SK-N-SH treated with all-trans-retinoic acid at 6 μM for 48 hours (cell line): ENCODE results near the gene ARID3A.

ENCODE experiments used
- ATAC-seq: fragments of 200-7000 bp; cut with Tn5 transposase; 3 replicates; pipeline ENCODE4 v1.9.1; 2020; ENCODE audit warnings: mild to moderate bottlenecking, moderate library complexity
- ARNTL ChIP-seq: fragments of 450-650 bp; formaldehyde crosslinking; IDR thresholded peaks from 2 replicates; pipeline ENCODE4 v1.5.0; 2020; ENCODE audit warnings: low read depth, mild to moderate bottlenecking, moderate library complexity, borderline replicate concordance
- BACH2 ChIP-seq: fragments of 250-450 bp; sonication (Bioruptor Pico); IDR thresholded peaks from 2 replicates; pipeline ENCODE4 v1.9.0; 2021; ENCODE audit warnings: mild to moderate bottlenecking, borderline replicate concordance
- CSDC2 ChIP-seq: fragments of 250-450 bp; sonication (Bioruptor Pico); IDR thresholded peaks from 2 replicates; pipeline ENCODE4 v1.5.0; 2020; ENCODE audit warnings: mild to moderate bottlenecking, moderate library complexity
- ESRRG ChIP-seq: fragments of 250-450 bp; sonication (Bioruptor Pico); IDR thresholded peaks from 2 replicates; pipeline ENCODE4 v1.6.1; 2021; ENCODE audit warnings: mild to moderate bottlenecking
- GLIS3 ChIP-seq: fragments of 250-450 bp; sonication (Bioruptor Pico); IDR thresholded peaks from 2 replicates; pipeline ENCODE4 v1.5.0; 2020; ENCODE audit warnings: mild to moderate bottlenecking, moderate library complexity
- ISL1 ChIP-seq: fragments of 250-450 bp; sonication (Bioruptor Pico); IDR thresholded peaks from 2 replicates; pipeline ENCODE4 v2.1.2; 2022; ENCODE audit warnings: mild to moderate bottlenecking, moderate library complexity
- OSR1 ChIP-seq: fragments of 250-450 bp; sonication (Bioruptor Pico); IDR thresholded peaks from 2 replicates; pipeline ENCODE4 v1.8.0; 2022; ENCODE audit warnings: moderate library complexity, mild to moderate bottlenecking, inconsistent platforms
- PPARA ChIP-seq: fragments of 250-450 bp; sonication (Bioruptor Pico); IDR thresholded peaks from 2 replicates; pipeline ENCODE4 v1.5.0; 2020; ENCODE audit warnings: mild to moderate bottlenecking, borderline replicate concordance
- RARB ChIP-seq: fragments of 250-450 bp; sonication (Bioruptor Pico); IDR thresholded peaks from 2 replicates; pipeline ENCODE4 v1.8.0; 2021; ENCODE audit warnings: mild to moderate bottlenecking, moderate library complexity
- SNAI2 ChIP-seq: fragments of 250-450 bp; sonication (Bioruptor Pico); IDR thresholded peaks from 2 replicates; pipeline ENCODE4 v1.5.0; 2020; ENCODE audit warnings: mild to moderate bottlenecking, moderate library complexity
- TCF4 ChIP-seq: fragments of 250-450 bp; sonication (Bioruptor Pico); IDR thresholded peaks from 2 replicates; pipeline ENCODE4 v1.8.0; 2021; ENCODE audit warnings: mild to moderate bottlenecking, moderate library complexity, borderline replicate concordance
- ZC3H10 ChIP-seq: fragments of 250-450 bp; sonication (Bioruptor Pico); IDR thresholded peaks from 2 replicates; pipeline ENCODE4 v1.5.1; 2021; ENCODE audit warnings: mild to moderate bottlenecking, moderate library complexity
- ZFP3 ChIP-seq: fragments of 250-450 bp; sonication (Bioruptor Pico); IDR thresholded peaks from 2 replicates; pipeline ENCODE4 v1.5.0; 2020; ENCODE audit warnings: mild to moderate bottlenecking, moderate library complexity
- ZFP30 ChIP-seq: fragments of 450-650 bp; formaldehyde crosslinking; IDR thresholded peaks from 2 replicates; pipeline ENCODE4 v1.5.0; 2022; ENCODE audit warnings: mild to moderate bottlenecking, moderate library complexity
- ZNF565 ChIP-seq: fragments of 450-650 bp; formaldehyde crosslinking; conservative IDR thresholded peaks from 2 replicates; pipeline ENCODE4 v1.5.0; 2020; ENCODE audit warnings: low read depth, mild to moderate bottlenecking, moderate library complexity
- ZNF70 ChIP-seq: fragments of 450-650 bp; formaldehyde crosslinking; IDR thresholded peaks from 2 replicates; pipeline ENCODE4 v1.5.0; 2020; ENCODE audit warnings: mild to moderate bottlenecking, moderate library complexity
- TF ChIP-seq, protein P1 (sequence below): fragments of 250-450 bp; sonication (Bioruptor Pico); IDR thresholded peaks from 2 replicates; pipeline ENCODE4 v1.5.1; 2021; ENCODE audit warnings: mild to moderate bottlenecking, moderate library complexity
- TF ChIP-seq, protein P2 (sequence below): fragments of 250-450 bp; sonication (Bioruptor Pico); IDR thresholded peaks from 2 replicates; pipeline ENCODE4 v1.8.0; 2021; ENCODE audit warnings: low read depth, mild to moderate bottlenecking, moderate library complexity, borderline replicate concordance
- TF ChIP-seq, protein P3 (sequence below): fragments of 250-450 bp; sonication (Bioruptor Pico); IDR thresholded peaks from 2 replicates; pipeline ENCODE4 v1.5.0; 2020; ENCODE audit warnings: mild to moderate bottlenecking, moderate library complexity
- TF ChIP-seq, protein P4 (sequence below): fragments of 250-450 bp; sonication (Bioruptor Pico); IDR thresholded peaks from 2 replicates; pipeline ENCODE4 v1.5.1; 2020; ENCODE audit warnings: low read depth, mild to moderate bottlenecking, moderate library complexity
- TF ChIP-seq, protein P5 (sequence below): fragments of 250-450 bp; sonication (Bioruptor Pico); IDR thresholded peaks from 2 replicates; pipeline ENCODE4 v1.8.0; 2020; ENCODE audit warnings: mild to moderate bottlenecking, moderate library complexity, borderline replicate concordance

Gene ARID3A

DNA sequence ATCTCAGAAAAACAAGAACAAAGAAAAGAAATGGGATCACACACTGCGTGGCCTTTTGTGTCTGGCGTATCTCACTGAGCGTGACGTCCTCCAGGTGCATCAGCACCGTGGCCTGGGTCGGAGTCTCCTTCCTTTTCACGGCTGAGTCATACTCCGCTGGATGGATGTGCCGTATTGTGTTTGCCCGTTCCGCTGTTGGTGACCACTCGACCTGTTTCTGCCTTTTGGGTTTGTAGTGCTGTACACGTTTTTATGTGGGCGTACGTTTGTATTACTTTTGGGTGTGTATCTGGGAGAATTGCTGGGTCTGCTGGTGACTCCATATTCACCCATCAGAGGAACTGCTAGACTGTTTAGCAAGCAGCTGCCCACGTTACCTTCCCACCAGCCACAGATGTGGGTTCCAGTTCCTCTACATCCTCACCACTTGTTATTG, 11.4 kb downstream of the ARID3A start:
- TF ChIP-seq ZNF70, result no peak
- no peak for TF ChIP-seq OSR1 (CRISPR knock-in tag)
- no peak for TF ChIP-seq ARNTL (CRISPR knock-in tag)
- TF ChIP-seq, protein P1, sequence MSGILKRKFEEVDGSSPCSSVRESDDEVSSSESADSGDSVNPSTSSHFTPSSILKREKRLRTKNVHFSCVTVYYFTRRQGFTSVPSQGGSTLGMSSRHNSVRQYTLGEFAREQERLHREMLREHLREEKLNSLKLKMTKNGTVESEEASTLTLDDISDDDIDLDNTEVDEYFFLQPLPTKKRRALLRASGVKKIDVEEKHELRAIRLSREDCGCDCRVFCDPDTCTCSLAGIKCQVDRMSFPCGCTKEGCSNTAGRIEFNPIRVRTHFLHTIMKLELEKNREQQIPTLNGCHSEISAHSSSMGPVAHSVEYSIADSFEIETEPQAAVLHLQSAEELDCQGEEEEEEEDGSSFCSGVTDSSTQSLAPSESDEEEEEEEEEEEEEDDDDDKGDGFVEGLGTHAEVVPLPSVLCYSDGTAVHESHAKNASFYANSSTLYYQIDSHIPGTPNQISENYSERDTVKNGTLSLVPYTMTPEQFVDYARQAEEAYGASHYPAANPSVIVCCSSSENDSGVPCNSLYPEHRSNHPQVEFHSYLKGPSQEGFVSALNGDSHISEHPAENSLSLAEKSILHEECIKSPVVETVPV (CRISPR knock-in tag), result no peak
- TF ChIP-seq GLIS3 (CRISPR knock-in tag), result no peak
- TF ChIP-seq, protein P2, sequence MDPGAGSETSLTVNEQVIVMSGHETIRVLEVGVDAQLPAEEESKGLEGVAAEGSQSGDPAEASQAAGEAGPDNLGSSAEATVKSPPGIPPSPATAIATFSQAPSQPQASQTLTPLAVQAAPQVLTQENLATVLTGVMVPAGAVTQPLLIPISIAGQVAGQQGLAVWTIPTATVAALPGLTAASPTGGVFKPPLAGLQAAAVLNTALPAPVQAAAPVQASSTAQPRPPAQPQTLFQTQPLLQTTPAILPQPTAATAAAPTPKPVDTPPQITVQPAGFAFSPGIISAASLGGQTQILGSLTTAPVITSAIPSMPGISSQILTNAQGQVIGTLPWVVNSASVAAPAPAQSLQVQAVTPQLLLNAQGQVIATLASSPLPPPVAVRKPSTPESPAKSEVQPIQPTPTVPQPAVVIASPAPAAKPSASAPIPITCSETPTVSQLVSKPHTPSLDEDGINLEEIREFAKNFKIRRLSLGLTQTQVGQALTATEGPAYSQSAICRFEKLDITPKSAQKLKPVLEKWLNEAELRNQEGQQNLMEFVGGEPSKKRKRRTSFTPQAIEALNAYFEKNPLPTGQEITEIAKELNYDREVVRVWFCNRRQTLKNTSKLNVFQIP (CRISPR knock-in tag), result no peak
- TF ChIP-seq, protein P3, sequence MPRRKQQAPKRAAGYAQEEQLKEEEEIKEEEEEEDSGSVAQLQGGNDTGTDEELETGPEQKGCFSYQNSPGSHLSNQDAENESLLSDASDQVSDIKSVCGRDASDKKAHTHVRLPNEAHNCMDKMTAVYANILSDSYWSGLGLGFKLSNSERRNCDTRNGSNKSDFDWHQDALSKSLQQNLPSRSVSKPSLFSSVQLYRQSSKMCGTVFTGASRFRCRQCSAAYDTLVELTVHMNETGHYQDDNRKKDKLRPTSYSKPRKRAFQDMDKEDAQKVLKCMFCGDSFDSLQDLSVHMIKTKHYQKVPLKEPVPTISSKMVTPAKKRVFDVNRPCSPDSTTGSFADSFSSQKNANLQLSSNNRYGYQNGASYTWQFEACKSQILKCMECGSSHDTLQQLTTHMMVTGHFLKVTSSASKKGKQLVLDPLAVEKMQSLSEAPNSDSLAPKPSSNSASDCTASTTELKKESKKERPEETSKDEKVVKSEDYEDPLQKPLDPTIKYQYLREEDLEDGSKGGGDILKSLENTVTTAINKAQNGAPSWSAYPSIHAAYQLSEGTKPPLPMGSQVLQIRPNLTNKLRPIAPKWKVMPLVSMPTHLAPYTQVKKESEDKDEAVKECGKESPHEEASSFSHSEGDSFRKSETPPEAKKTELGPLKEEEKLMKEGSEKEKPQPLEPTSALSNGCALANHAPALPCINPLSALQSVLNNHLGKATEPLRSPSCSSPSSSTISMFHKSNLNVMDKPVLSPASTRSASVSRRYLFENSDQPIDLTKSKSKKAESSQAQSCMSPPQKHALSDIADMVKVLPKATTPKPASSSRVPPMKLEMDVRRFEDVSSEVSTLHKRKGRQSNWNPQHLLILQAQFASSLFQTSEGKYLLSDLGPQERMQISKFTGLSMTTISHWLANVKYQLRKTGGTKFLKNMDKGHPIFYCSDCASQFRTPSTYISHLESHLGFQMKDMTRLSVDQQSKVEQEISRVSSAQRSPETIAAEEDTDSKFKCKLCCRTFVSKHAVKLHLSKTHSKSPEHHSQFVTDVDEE (CRISPR knock-in tag), result no peak
- TF ChIP-seq CSDC2 (CRISPR knock-in tag), result no peak
- TF ChIP-seq ZFP3 (CRISPR knock-in tag), result no peak
- no peak for TF ChIP-seq PPARA
- TF ChIP-seq TCF4 (CRISPR knock-in tag), result no peak
- TF ChIP-seq, protein P4, sequence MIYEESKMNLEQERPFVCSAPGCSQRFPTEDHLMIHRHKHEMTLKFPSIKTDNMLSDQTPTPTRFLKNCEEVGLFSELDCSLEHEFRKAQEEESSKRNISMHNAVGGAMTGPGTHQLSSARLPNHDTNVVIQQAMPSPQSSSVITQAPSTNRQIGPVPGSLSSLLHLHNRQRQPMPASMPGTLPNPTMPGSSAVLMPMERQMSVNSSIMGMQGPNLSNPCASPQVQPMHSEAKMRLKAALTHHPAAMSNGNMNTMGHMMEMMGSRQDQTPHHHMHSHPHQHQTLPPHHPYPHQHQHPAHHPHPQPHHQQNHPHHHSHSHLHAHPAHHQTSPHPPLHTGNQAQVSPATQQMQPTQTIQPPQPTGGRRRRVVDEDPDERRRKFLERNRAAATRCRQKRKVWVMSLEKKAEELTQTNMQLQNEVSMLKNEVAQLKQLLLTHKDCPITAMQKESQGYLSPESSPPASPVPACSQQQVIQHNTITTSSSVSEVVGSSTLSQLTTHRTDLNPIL (CRISPR knock-in tag), result no peak
- no peak for TF ChIP-seq ISL1 (CRISPR knock-in tag)
- TF ChIP-seq, all 23 proteins: peak for 0
- no peak for ATAC-seq

DNA sequence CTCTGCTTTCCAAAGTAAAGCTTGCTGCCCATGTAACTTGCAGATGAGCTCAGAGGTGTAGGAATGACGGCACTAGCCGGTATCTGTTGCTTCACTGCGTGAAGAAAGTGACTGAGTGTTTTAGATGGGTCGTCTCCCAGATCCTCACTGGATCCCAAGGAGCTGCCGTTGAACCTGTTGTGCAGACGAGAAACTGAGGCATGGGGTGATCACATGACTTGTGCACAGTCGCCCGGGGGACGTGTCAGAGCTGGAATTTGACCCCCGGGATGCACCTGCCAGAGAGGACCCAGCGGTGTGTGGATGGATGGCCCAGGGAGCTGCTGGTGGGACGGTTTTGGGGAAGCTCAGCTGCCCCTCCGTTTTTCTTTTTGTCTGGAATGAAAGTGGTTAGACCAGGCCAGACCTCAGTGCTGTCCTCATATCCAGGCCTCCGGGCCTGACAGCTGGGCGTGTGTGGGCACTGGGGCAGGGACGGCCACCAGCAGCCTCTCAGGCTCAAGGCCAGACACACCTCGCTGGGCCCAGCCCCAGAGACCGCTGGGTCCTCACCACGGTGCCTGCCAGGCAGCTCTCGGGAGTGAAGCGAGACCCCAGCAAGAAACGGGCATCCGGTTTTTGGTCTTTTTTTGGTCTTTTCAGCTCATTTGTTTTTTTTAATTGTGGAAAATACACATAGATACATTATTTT, 12.5 kb downstream of the ARID3A start:
- TF ChIP-seq ZFP3 (CRISPR knock-in tag), result no peak
- no peak for TF ChIP-seq OSR1 (CRISPR knock-in tag)
- TF ChIP-seq TCF4 (CRISPR knock-in tag), result no peak
- TF ChIP-seq PPARA, result no peak
- TF ChIP-seq, protein P2 (CRISPR knock-in tag), result no peak
- TF ChIP-seq ZC3H10 (CRISPR knock-in tag), result no peak
- no peak for TF ChIP-seq SNAI2
- no peak for TF ChIP-seq ESRRG (CRISPR knock-in tag)
- TF ChIP-seq, protein P1 (CRISPR knock-in tag), result no peak
- no peak for TF ChIP-seq ZFP30 (CRISPR knock-in tag)
- no peak for TF ChIP-seq ZNF565
- TF ChIP-seq ISL1 (CRISPR knock-in tag), result no peak
- TF ChIP-seq, protein P5, sequence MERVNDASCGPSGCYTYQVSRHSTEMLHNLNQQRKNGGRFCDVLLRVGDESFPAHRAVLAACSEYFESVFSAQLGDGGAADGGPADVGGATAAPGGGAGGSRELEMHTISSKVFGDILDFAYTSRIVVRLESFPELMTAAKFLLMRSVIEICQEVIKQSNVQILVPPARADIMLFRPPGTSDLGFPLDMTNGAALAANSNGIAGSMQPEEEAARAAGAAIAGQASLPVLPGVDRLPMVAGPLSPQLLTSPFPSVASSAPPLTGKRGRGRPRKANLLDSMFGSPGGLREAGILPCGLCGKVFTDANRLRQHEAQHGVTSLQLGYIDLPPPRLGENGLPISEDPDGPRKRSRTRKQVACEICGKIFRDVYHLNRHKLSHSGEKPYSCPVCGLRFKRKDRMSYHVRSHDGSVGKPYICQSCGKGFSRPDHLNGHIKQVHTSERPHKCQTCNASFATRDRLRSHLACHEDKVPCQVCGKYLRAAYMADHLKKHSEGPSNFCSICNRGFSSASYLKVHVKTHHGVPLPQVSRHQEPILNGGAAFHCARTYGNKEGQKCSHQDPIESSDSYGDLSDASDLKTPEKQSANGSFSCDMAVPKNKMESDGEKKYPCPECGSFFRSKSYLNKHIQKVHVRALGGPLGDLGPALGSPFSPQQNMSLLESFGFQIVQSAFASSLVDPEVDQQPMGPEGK (CRISPR knock-in tag), result no peak
- no peak for TF ChIP-seq BACH2 (CRISPR knock-in tag)
- TF ChIP-seq RARB (CRISPR knock-in tag), result no peak
- TF ChIP-seq GLIS3 (CRISPR knock-in tag), result no peak
- ATAC-seq, result no peak
